Smooth muscle cell (in vitro differentiated cells): ENCODE data around the gene RBM46. TPM values are rescaled to one million over a fixed set of nuclear protein-coding genes. Genes with fewer than 3 reads are reported as not detected.

ENCODE experiments used
- DNase-seq: peaks from one replicate; lab custom pipeline; 2025; ENCODE audit not compliant: unreplicated experiment; lab: John Stamatoyannopoulos, UW
- H2AFZ ChIP-seq: fragments of 200-600 bp; sonication (generic); 2 replicates; pipeline ENCODE4 v1.6.0; 2016; ENCODE audit warnings: antibody characterized with exemption, low read depth, mild to moderate bottlenecking
- H3F3A ChIP-seq: fragments of 200-600 bp; sonication (generic); 2 replicates; pipeline ENCODE4 v1.6.0; 2017; ENCODE audit warnings: antibody characterized with exemption, low read depth
- H3K27ac ChIP-seq: fragments of 200-600 bp; sonication (generic); 2 replicates; pipeline ENCODE4 v1.5.1; 2016; ENCODE audit warnings: low read depth, mild to moderate bottlenecking
- H3K27me3 ChIP-seq: fragments of 200-600 bp; sonication (generic); 2 replicates; pipeline ENCODE4 v1.6.1; 2016; ENCODE audit warnings: low read depth, mild to moderate bottlenecking
- H3K36me3 ChIP-seq: fragments of 200-600 bp; sonication (generic); 2 replicates; pipeline ENCODE4 v1.5.1; 2016; ENCODE audit warnings: low read depth
- H3K4me1 ChIP-seq: fragments of 200-600 bp; sonication (generic); 2 replicates; pipeline ENCODE4 v1.5.1; 2016; ENCODE audit warnings: low read depth
- H3K4me2 ChIP-seq: fragments of 200-600 bp; sonication (generic); 2 replicates; pipeline ENCODE4 v1.6.0; 2016; ENCODE audit warnings: mild to moderate bottlenecking
- H3K4me3 ChIP-seq: fragments of 200-600 bp; sonication (generic); 2 replicates; pipeline ENCODE4 v1.5.1; 2016; ENCODE audit warnings: mild to moderate bottlenecking
- H3K79me2 ChIP-seq: fragments of 200-600 bp; sonication (generic); 2 replicates; pipeline ENCODE4 v1.6.0; 2016; ENCODE audit warnings: low read depth, mild to moderate bottlenecking
- H3K9ac ChIP-seq: fragments of 200-600 bp; sonication (generic); 2 replicates; pipeline ENCODE4 v1.6.0; 2016; ENCODE audit warnings: low read depth
- H3K9me3 ChIP-seq: fragments of 200-600 bp; sonication (generic); replicated peaks from 2 replicates; pipeline ENCODE4 v1.5.1; 2016; ENCODE audit warnings: low read depth
- H4K20me1 ChIP-seq: fragments of 200-600 bp; sonication (generic); 2 replicates; pipeline ENCODE4 v1.6.0; 2016; ENCODE audit warnings: low read depth
- CTCF ChIP-seq: fragments of 200-600 bp; sonication (generic); IDR thresholded peaks from 2 replicates; pipeline ENCODE4 v1.5.1; 2017; ENCODE audit warnings: borderline replicate concordance, mild to moderate bottlenecking, antibody characterized with exemption; ENCODE audit not compliant: insufficient read depth, poor library complexity, severe bottlenecking
- WGBS: methylation state at CpG from one replicate; pipeline ENCODE4 v1.1.7; 2016; ENCODE audit warnings: low lambda C conversion rate; 5-methylcytosine and 5-hydroxymethylcytosine counted together
- polyA plus RNA-seq: library from polyadenylated mRNA; unstranded; fragments of >200 nt; fragmentation: Nextera tagmentation; extraction: Ambion mirVana; gene quantifications from 2 replicates; pipeline ENCODE4 v1.2.1, GENCODE V29; 2016
- total RNA-seq: library from RNA; depleted of rRNA; stranded (reverse); fragments of >200 nt; gene quantifications from 2 replicates; pipeline ENCODE4 v1.2.3, GENCODE V29; 2014

The RBM46 gene
- total and polyA plus RNA-seq, 2 experiments from 2014 or later, result not detected

DNA sequence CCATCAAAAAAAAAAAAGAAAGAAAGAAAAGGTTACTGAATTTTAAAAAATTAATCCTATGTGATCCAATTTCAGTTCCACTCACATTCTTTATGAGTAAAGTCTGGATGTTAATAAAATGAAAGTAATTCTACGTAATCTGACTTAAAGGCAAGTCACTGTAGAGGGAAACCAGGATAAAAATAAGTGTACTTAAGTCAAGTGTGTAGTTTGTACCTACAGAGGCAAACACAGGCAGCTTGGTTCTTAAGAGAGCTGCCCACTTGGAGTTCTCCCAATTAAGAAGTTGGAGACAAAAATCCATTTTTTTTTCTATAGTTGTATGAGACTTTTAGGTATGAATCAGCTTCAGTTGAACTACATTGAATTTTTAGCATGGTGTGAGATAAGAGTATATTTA is 44.3 kb upstream of the RBM46 start:
- H3K9me3 ChIP-seq, result no peaks in the 10 kb centered on the region
- DNase-seq, result no peak
- H2AFZ ChIP-seq, result no peak overlapping the region
- H3K4me3 ChIP-seq, result no peak overlapping the region
- no peak for TF ChIP-seq CTCF
- H3K4me1 ChIP-seq, result peaks cover 12% of the 10 kb centered on the region
- H4K20me1 ChIP-seq, result no peaks in the 10 kb centered on the region
- no peaks in the 10 kb centered on the region for H3K36me3 ChIP-seq
- H3K4me2 ChIP-seq, result no peak overlapping the region
- no peak overlapping the region for H3K9ac ChIP-seq
- H3F3A ChIP-seq, result no peaks in the 10 kb centered on the region
- 85% methylated on average over 1 of the region's 1 CpG for WGBS
- no peak overlapping the region for H3K27ac ChIP-seq
- H3K79me2 ChIP-seq, result no peaks in the 10 kb centered on the region
- H3K27me3 ChIP-seq, result peaks cover 33% of the 10 kb centered on the region

- no peak overlapping the region for H3K9ac ChIP-seq
- no peaks in the 10 kb centered on the region for H3K9me3 ChIP-seq
- TF ChIP-seq CTCF, result no peak
- H3K4me2 ChIP-seq, result no peak overlapping the region
- no peak overlapping the region for H3K27ac ChIP-seq
- DNase-seq, result no peak
- peaks cover 49% of the 10 kb centered on the region for H3K27me3 ChIP-seq
- no peak overlapping the region for H2AFZ ChIP-seq
- no peaks in the 10 kb centered on the region for H3K79me2 ChIP-seq
- no peaks in the 10 kb centered on the region for H3F3A ChIP-seq
- 36% methylated on average over 2 of the region's 2 CpGs for WGBS
- no peaks in the 10 kb centered on the region for H4K20me1 ChIP-seq
- H3K4me3 ChIP-seq, result no peak overlapping the region
- H3K36me3 ChIP-seq, result no peaks in the 10 kb centered on the region
- peaks cover 22% of the 10 kb centered on the region for H3K4me1 ChIP-seq
Observed at GRCh38 chr4:154738426-154738825, 42.6 kb upstream of the RBM46 start.

DNA sequence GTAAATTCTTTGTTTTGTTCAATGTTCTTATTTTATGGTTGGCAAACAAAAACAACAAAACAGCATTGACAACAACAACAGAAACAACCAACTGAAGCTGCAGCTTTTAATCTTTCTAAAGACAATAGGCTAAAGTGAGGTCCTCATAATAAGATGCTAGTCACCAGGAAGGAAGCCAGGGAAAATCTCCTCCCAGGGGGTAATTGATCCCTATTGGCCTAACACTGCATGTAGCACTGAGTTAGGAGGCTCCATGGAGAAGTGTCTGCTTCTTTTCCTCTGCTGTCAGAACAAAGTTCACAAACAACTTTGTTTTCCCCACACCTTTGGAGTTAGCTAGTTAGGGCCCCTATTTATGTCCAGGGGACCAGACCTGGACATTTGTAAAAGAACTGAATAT is 42.0 kb upstream of the RBM46 start:
- no peaks in the 10 kb centered on the region for H3K36me3 ChIP-seq
- H3K4me3 ChIP-seq, result no peak overlapping the region
- H2AFZ ChIP-seq, result no peak overlapping the region
- no peak overlapping the region for H3K9ac ChIP-seq
- no peaks in the 10 kb centered on the region for H4K20me1 ChIP-seq
- no peak overlapping the region for H3K27ac ChIP-seq
- DNase-seq, result no peak
- H3K4me2 ChIP-seq, result no peak overlapping the region
- H3K27me3 ChIP-seq, result peaks cover 56% of the 10 kb centered on the region
- no peaks in the 10 kb centered on the region for H3F3A ChIP-seq
- H3K4me1 ChIP-seq, result peaks cover 27% of the 10 kb centered on the region
- TF ChIP-seq CTCF, result no peak
- H3K9me3 ChIP-seq, result no peaks in the 10 kb centered on the region
- no peaks in the 10 kb centered on the region for H3K79me2 ChIP-seq

GRCh38 chr4:154740462-154740861 is 40.6 kb upstream of the RBM46 start:
- no peaks in the 10 kb centered on the region for H3F3A ChIP-seq
- no peaks in the 10 kb centered on the region for H3K9me3 ChIP-seq
- no peak for DNase-seq
- H4K20me1 ChIP-seq, result no peaks in the 10 kb centered on the region
- H3K27ac ChIP-seq, result no peak overlapping the region
- peaks cover 32% of the 10 kb centered on the region for H3K4me1 ChIP-seq
- peaks cover 70% of the 10 kb centered on the region for H3K27me3 ChIP-seq
- TF ChIP-seq CTCF, result no peak
- no peak overlapping the region for H3K9ac ChIP-seq
- H3K79me2 ChIP-seq, result no peaks in the 10 kb centered on the region
- H2AFZ ChIP-seq, result no peak overlapping the region
- no peaks in the 10 kb centered on the region for H3K36me3 ChIP-seq
- H3K4me2 ChIP-seq, result no peak overlapping the region
- no peak overlapping the region for H3K4me3 ChIP-seq
- WGBS, result 22% methylated on average over 24 of the region's 24 CpGs
